RWPE1 (cell line): ENCODE measurements around the gene SOCS7.

Experiments
- CTCF ChIA-PET: fragments of 350-600 bp; sonication (Branson Sonifier 250); formaldehyde crosslinking; extraction: SDS; loops from one replicate; lab custom pipeline; 2021; lab: Yijun Ruan, JAX
- POLR2A ChIA-PET: fragments of 400-600 bp; formaldehyde crosslinking; extraction: SDS; loops from one replicate; lab custom pipeline; 2020; ENCODE audit warnings: antibody characterized with exemption; ENCODE audit not compliant: low non-redundant PET; lab: Yijun Ruan, JAX
- DNase-seq: peaks from one replicate; pipeline ENCODE4 v3.0.0; 2012; ENCODE audit warnings: low spot score
- H3K27ac ChIP-seq: fragments of 450-650 bp; 2 replicates; pipeline ENCODE4 v1.5.1; 2017
- TF ChIP-seq, protein P1 (sequence below): fragments of 450-650 bp; conservative IDR thresholded peaks from 2 replicates; pipeline ENCODE4 v1.5.1; 2017; ENCODE audit warnings: low read depth, mild to moderate bottlenecking

SOCS7 gene

DNA sequence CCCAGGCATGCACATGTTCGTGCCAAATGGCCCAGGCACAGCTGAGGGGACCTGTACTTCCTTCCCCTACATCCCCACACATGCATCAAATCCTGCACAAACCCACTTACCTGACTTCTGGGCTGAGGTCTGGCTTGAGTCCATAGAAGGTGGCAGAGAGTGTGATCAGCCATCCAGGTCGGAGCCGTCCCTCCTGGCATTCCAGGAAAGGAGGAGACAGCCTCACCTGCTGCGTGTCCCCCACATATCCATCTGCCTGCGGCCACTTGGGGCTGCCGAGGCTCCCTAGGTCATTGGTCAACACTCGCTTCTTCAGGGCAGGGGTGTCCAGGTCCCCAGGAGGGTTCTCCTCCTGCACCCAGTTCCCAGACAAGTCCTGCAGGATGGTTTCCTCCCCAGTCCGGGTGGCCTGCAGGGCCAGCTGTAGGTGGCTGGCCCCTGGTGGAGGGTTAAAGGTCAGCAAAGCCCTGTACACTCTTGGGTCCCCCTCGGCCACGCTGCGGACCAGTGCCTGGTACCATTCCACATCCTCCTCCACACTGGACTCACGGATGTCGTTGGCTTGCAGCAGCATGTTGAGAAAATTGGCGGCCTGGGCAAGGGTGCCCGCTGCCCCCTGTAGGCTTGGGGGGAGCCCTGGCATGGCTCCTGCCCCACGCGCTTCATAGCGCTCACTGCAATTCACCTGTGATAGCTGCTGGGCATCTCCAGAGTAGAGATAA, 8.6 kb upstream of the SOCS7 start:
- POLR2A ChIA-PET: no interaction called here
- H3K27ac ChIP-seq: no peak overlapping the region
- no peak for DNase-seq
- TF ChIP-seq, protein P1, sequence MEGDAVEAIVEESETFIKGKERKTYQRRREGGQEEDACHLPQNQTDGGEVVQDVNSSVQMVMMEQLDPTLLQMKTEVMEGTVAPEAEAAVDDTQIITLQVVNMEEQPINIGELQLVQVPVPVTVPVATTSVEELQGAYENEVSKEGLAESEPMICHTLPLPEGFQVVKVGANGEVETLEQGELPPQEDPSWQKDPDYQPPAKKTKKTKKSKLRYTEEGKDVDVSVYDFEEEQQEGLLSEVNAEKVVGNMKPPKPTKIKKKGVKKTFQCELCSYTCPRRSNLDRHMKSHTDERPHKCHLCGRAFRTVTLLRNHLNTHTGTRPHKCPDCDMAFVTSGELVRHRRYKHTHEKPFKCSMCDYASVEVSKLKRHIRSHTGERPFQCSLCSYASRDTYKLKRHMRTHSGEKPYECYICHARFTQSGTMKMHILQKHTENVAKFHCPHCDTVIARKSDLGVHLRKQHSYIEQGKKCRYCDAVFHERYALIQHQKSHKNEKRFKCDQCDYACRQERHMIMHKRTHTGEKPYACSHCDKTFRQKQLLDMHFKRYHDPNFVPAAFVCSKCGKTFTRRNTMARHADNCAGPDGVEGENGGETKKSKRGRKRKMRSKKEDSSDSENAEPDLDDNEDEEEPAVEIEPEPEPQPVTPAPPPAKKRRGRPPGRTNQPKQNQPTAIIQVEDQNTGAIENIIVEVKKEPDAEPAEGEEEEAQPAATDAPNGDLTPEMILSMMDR: no peak
- CTCF ChIA-PET: interaction anchor here (2.0 kb wide), 1 partner anchor 71 kb away, joined by 8 read pairs; no protein-coding TSS in a partner anchor

DNA sequence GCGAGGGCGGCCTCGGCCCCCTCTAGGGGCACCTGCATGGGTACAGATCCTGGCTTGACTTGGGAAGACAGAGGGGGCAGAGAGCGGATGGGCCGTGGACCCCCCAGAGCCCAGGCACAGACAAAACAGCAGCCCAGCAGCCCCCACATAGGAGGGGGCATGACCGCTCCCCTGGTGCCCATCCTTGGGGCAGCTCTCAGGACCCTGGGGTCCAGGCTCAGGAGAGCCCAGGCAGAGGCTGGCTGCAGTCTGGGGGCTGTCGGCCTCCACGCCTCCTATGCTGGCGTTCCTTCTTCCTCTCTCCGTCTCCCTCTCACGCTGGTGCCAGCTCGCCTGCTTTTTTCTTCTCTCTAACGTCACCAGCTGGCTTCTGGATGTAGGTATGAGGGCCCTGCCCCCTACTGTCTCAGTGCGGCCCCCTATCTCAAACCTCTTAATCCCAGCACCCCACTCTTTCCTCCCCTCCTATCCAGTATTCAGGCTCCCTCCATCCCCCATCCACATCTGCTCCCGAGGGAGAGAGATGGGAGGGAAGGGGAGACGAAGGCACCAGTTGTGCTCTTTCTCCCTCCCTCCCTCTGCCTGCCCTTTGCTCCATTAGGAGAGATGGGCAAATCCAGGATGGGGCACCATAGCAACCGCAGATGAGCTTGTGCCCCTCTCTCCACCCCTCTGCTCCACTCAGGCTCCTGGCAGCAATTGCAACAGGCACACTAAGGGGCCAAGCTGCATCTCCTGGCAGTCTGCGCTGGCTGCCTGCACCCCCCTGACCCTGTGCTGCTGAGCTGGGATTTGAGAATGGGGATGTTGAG, 7.8 kb upstream of the SOCS7 start, which contains the start of gene GPR179:
GPR179 (minus strand) TSS at position 349 of the 812 bp plus-strand sequence; CDS start at position 182, 167 bp downstream.
- TF ChIP-seq, protein P1: no peak
- H3K27ac ChIP-seq: no peak within 1 kb of the TSS
- DNase-seq: no peak
- ChIA-PET CTCF (interaction anchor here (0.6 to 2.0 kb wide), 2 partner anchors 71 kb away, joined by 3 to 8 read pairs; no protein-coding TSS in a partner anchor), POLR2A (no interaction called here)

DNA sequence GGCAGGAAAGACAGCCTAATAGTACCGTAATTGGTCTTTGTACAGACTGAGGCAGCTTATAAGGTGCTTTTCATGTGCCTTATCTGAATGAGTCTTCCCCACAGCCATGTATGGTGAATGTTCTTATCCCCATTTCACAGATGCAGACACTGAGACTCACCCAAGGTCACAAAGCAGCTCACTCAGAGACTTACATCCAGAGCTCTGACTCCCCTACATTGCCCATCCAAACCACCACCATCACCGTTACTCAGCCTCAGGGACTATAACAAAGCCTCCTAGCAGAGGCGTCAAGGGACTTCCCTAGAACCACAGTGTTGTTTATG, 7.3 kb upstream of the SOCS7 start:
- ChIA-PET POLR2A (no interaction called here), CTCF (interaction anchor here (0.6 kb wide), 1 partner anchor 70 kb away, joined by 3 read pairs; no protein-coding TSS in a partner anchor)
- no peak for DNase-seq
- TF ChIP-seq, protein P1: no peak
- no peak overlapping the region for H3K27ac ChIP-seq

DNA sequence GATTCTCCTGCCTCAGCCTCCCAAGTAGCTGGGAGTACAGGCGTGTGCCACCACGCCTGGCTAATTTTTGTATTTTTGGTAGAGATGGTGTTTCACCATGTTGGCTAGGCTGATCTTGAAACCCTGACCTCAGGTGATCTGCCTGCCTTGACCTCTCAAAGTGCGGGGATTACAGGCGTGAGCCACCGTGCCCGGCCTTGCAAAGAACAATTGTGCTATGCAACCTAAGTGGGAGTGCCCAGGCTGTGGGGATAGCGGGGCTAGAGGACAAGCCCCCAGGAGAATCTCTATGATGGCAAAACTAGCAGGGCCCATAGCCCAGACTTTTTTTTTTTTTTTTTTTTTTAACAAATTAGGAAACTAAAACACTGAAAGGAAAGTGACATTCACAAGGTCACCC, 5.9 kb upstream of the SOCS7 start:
- POLR2A ChIA-PET: no interaction called here
- TF ChIP-seq, protein P1: no peak
- CTCF ChIA-PET: interaction anchor here (0.6 kb wide), 1 partner anchor 258 kb away, joined by 3 read pairs; no protein-coding TSS in a partner anchor
- no peak for DNase-seq
- H3K27ac ChIP-seq: no peak overlapping the region

DNA sequence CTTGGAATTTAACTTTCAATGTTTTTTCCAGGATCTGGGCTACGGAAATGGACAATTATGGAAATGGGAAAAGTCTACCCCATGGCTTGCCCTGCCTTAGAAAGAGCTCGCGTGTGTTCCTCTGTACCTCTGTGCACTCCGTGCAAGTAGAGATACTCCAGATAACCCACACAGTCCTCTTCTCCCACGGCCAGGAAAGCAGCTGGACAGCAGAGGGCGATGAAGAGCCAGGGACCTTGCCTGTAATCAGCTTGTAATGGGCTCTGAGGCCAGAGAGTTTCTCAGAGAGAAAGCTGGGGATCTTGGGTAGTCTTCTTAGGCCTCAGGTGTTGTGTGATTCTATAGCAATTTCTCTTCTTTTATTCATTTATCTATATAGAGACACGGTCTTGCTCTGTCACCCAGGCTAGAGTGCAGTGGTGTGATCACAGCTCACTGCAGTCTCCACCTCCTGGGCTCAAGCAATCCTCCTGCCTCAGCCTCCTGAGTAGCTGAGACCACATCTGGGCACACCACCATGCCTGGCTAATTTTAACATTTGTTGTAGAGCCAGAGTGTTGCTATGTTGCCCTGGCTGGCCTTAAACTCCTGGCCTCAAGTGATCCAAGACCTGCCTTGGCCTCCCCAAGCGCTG, 2.4 kb upstream of the SOCS7 start:
- H3K27ac ChIP-seq: no peak overlapping the region
- POLR2A ChIA-PET: interaction anchor here (0.5 kb wide), 1 partner anchor 261 kb away, joined by 3 read pairs; no protein-coding TSS in a partner anchor
- peak; percentile 56 for DNase-seq
- CTCF ChIA-PET: interaction anchor here (0.6 to 3.3 kb wide), 21 partner anchors 9 to 318 kb away, joined by 3 to 34 read pairs (median 4); no protein-coding TSS in a partner anchor
- TF ChIP-seq, protein P1: peak; percentile 93

DNA sequence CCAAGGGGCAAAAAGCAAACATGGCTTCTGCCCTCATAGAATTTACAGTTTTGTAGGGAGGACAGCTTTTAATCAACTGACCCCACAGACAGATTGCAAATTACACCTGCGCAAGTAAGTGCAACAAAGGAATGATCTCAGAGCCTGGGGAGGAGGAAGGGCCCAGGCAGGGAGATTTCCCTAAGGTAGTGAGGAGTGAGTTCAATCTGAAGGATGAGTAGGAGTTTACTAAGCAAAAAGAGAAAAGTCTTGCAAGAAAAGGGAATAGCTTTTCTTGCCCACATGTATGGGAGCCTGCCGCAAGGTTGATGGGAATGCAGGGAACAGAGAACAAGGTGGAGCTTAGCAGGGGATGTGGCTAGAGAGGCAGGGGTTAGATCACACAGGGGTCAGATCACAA, 1.6 kb upstream of the SOCS7 start:
- H3K27ac ChIP-seq: no peak overlapping the region
- CTCF ChIA-PET: interaction anchor here (1.1 to 3.3 kb wide), 4 partner anchors 16 to 317 kb away, joined by 3 to 34 read pairs (median 4); no protein-coding TSS in a partner anchor
- POLR2A ChIA-PET: no interaction called here
- no peak for DNase-seq
- TF ChIP-seq, protein P1: no peak
